B cell (primary cell): ENCODE results near the gene COQ10B. TPM values are rescaled to one million over a fixed set of nuclear protein-coding genes. Genes with fewer than 3 reads are reported as not detected.

Experiments used
- ATAC-seq: fragments of 200-7000 bp; cut with Tn5 transposase; one replicate; pipeline ENCODE4 v1.10.0; 2021; ENCODE audit warnings: low read depth, mild to moderate bottlenecking, moderate number of reproducible peaks, moderate library complexity
- CTCF ChIA-PET: fragments of 350-600 bp; sonication (Branson Sonifier 250); formaldehyde crosslinking; loops from one replicate; lab custom pipeline; 2021; ENCODE audit warnings: antibody characterized with exemption, inconsistent platforms; lab: Charles Lee
- POLR2A ChIA-PET: fragments of 350-600 bp; sonication (Branson Sonifier 250); formaldehyde crosslinking; loops from one replicate; lab custom pipeline; 2021; ENCODE audit warnings: antibody characterized with exemption; lab: Charles Lee
- DNase-seq: peaks from one replicate; pipeline ENCODE4 v3.0.0; 2013
- H2AFZ ChIP-seq: 2 replicates; pipeline ENCODE4 v1.6.1; 2012; ENCODE audit warnings: mild to moderate bottlenecking, low read depth, low read length; ENCODE audit not compliant: insufficient read depth, poor library complexity, severe bottlenecking
- H3K27ac ChIP-seq, 2 donors: 1 replicate in 1 of 2; 2 replicates in 1 of 2; pipeline ENCODE4 v1.5.1; 2012 to 2013; ENCODE audit warnings: low read length in 2 of 2, mild to moderate bottlenecking in 2 of 2, moderate library complexity in 1 of 2
- H3K27me3 ChIP-seq, 4 experiments: fragments of 200-600 bp in 1 of 4; sonication (generic) in 1 of 4; replicated peaks in 1 of 4; 1 replicate in 2 of 4; 2 replicates in 2 of 4; pipeline versions ENCODE4 v1.6.1 to v1.7.0; 2013 to 2016; ENCODE audit warnings: low read length in 3 of 4, mild to moderate bottlenecking in 2 of 4, mixed read lengths in 1 of 4, moderate library complexity in 1 of 4; ENCODE audit not compliant: insufficient read depth in 4 of 4, control insufficient read depth in 3 of 4; ENCODE audit errors: control extremely low read depth in 1 of 4
- H3K36me3 ChIP-seq, 2 experiments: replicated peaks in 1 of 2; 1 replicate in 1 of 2; 2 replicates in 1 of 2; pipeline versions ENCODE4 v1.6.1 to v1.7.1; 2013; ENCODE audit warnings: low read length in 1 of 2; ENCODE audit not compliant: insufficient read depth in 2 of 2, control insufficient read depth in 1 of 2; ENCODE audit errors: control extremely low read depth in 1 of 2, extremely low read depth in 1 of 2
- H3K4me1 ChIP-seq, 2 donors: fragments of 200-600 bp in 1 of 2; sonication (generic) in 1 of 2; 1 replicate in 1 of 2; 2 replicates in 1 of 2; pipeline versions ENCODE4 v1.5.1 to v1.6.1; 2013 to 2017; ENCODE audit warnings: low read length in 2 of 2; ENCODE audit not compliant: control insufficient read depth in 2 of 2, insufficient read depth in 2 of 2
- H3K4me2 ChIP-seq: replicated peaks from 2 replicates; pipeline ENCODE3; 2012; ENCODE audit warnings: mild to moderate bottlenecking, low read depth, low read length; ENCODE audit not compliant: poor library complexity, severe bottlenecking
- H3K4me3 ChIP-seq, 5 experiments: fragments of 200-600 bp in 1 of 5; sonication (generic) in 1 of 5; 1 replicate in 3 of 5; 2 replicates in 2 of 5; pipeline versions ENCODE4 v1.5.1 to v1.7.0; 2011 to 2016; ENCODE audit warnings: low read length in 4 of 5, mild to moderate bottlenecking in 4 of 5, low read depth in 2 of 5, control low read depth in 1 of 5, moderate library complexity in 1 of 5; ENCODE audit not compliant: insufficient read depth in 1 of 5; ENCODE audit errors: control extremely low read depth in 1 of 5, extremely low read depth in 1 of 5
- H3K79me2 ChIP-seq: fragments of 200-600 bp; sonication (generic); one replicate; pipeline ENCODE4 v1.6.0; 2016; ENCODE audit warnings: low read length; ENCODE audit not compliant: control insufficient read depth, insufficient read depth
- H3K9ac ChIP-seq: fragments of 200-600 bp; sonication (generic); 2 replicates; pipeline ENCODE4 v1.6.1; 2017; ENCODE audit warnings: mild to moderate bottlenecking, low read length, moderate library complexity
- H3K9me3 ChIP-seq, 3 donors: one replicate each; pipeline versions ENCODE4 v1.6.1 to v1.7.1; 2013; ENCODE audit warnings: low read length in 2 of 3; ENCODE audit not compliant: control insufficient read depth in 2 of 3, insufficient read depth in 1 of 3; ENCODE audit errors: control extremely low read depth in 1 of 3
- H4K20me1 ChIP-seq: 2 replicates; pipeline ENCODE4 v1.6.0; 2012; ENCODE audit warnings: mild to moderate bottlenecking, low read length; ENCODE audit not compliant: insufficient read depth, control insufficient read depth, poor library complexity, severe bottlenecking
- H3K27ac Mint-ChIP-seq: one replicate; pipeline ENCODE4 v1.8.0; 2021; ENCODE audit warnings: mixed read lengths
- H3K27me3 Mint-ChIP-seq: one replicate; pipeline ENCODE4 v1.8.0; 2021; ENCODE audit warnings: mixed read lengths
- H3K4me1 Mint-ChIP-seq: one replicate; pipeline ENCODE4 v1.8.0; 2021; ENCODE audit warnings: mixed read lengths
- H3K4me3 Mint-ChIP-seq: one replicate; pipeline ENCODE4 v1.8.0; 2021; ENCODE audit warnings: mixed read lengths
- H3K9me3 Mint-ChIP-seq: one replicate; pipeline ENCODE4 v1.8.0; 2022; ENCODE audit warnings: mixed read lengths; ENCODE audit not compliant: insufficient read depth
- CTCF ChIP-seq: fragments of 200-600 bp; IDR thresholded peaks from one replicate; pipeline ENCODE4 v1.8.0; 2022; ENCODE audit warnings: antibody characterized with exemption, mild to moderate bottlenecking
- EZH2 ChIP-seq: IDR thresholded peaks from 2 replicates; pipeline ENCODE4 v1.6.1; 2012; ENCODE audit warnings: borderline replicate concordance, low read depth, mild to moderate bottlenecking, moderate library complexity, low read length; ENCODE audit not compliant: insufficient read depth, poor library complexity, severe bottlenecking
- WGBS: methylation state at CpG from one replicate; pipeline ENCODE4 v1.1.5; 2013; ENCODE audit warnings: missing lambda C conversion rate; ENCODE audit not compliant: insufficient coverage; 5-methylcytosine and 5-hydroxymethylcytosine counted together
- intact Hi-C: fragments of 100-400 bp; cut with micrococcal nuclease; formaldehyde crosslinking; loops from one replicate; pipeline ENCODE4 v1.10.0; 2022
- polyA plus RNA-seq: library from polyadenylated mRNA; depleted of rRNA; stranded (reverse); fragments of >200 nt; gene quantifications from 2 replicates; pipeline ENCODE4 v1.2.3, GENCODE V29; 2012
- total RNA-seq, 2 donors: library from RNA; stranded (reverse); fragments of 120-200 nt in 1 of 2; gene quantifications; 1 replicate in 1 of 2; 2 replicates in 1 of 2; pipeline versions ENCODE4 v1.2.3 to v1.2.4, GENCODE V29; 2013 to 2022

Gene COQ10B
- total and polyA plus RNA-seq, 2 donors (not counting 1 experiment from before 2014, with no cell fraction given): 5.8 to 29.1 TPM

- H3K36me3 ChIP-seq: peaks cover 8 to 66% of the 10 kb centered on the region in 2 experiments
- CTCF ChIA-PET: no interaction called here
These were observed 10.8 kb downstream of the COQ10B start for GRCh38 chr2:197464175-197464574.

GRCh38 chr2:197472166-197472565, 18.8 kb downstream of the COQ10B start:
- Mint-ChIP-seq H3K4me3 (no peak overlapping the region), H3K27ac (no peak overlapping the region)

More at GRCh38 chr2:197464175-197464574, 10.8 kb downstream of the COQ10B start:
- no peaks in the 10 kb centered on the region for H3K4me1 ChIP-seq
- DNase-seq (no peak), ATAC-seq (no peak)
- Mint-ChIP-seq H3K9me3 (no peaks in the 10 kb centered on the region), H3K27me3 (no peaks in the 10 kb centered on the region), H3K4me3 (no peak overlapping the region), H3K27ac (no peak overlapping the region), H3K4me1 (peaks cover 3% of the 10 kb centered on the region)
- H3K27ac ChIP-seq: no peak overlapping the region
- H3K27me3 ChIP-seq: no peaks in the 10 kb centered on the region
- no peak overlapping the region for H3K4me2 ChIP-seq
- TF ChIP-seq EZH2 (no peak), CTCF (no peak)
- peaks cover 51% of the 10 kb centered on the region for H3K79me2 ChIP-seq
- POLR2A ChIA-PET: interaction anchor here (0.7 kb wide), 1 partner anchor 413 kb away, joined by 5 read pairs; no protein-coding TSS in a partner anchor
- H3K9ac ChIP-seq: no peak overlapping the region
- no peaks in the 10 kb centered on the region for H3K9me3 ChIP-seq
- peaks cover 24% of the 10 kb centered on the region for H4K20me1 ChIP-seq
- WGBS: 100% methylated on average over 1 of the region's 1 CpG
- H3K4me3 ChIP-seq: no peak overlapping the region
- intact Hi-C loops: no loop called here
- no peak overlapping the region for H2AFZ ChIP-seq

More at GRCh38 chr2:197472166-197472565, 18.8 kb downstream of the COQ10B start:
- ChIA-PET CTCF (no interaction called here), POLR2A (interaction anchor here (0.7 kb wide), 1 partner anchor 76 kb away, joined by 3 read pairs; no protein-coding TSS in a partner anchor)
- Mint-ChIP-seq H3K4me1 (no peaks in the 10 kb centered on the region), H3K9me3 (no peaks in the 10 kb centered on the region), H3K27me3 (no peaks in the 10 kb centered on the region)
- no peaks in the 10 kb centered on the region for H3K27me3 ChIP-seq
- H3K4me3 ChIP-seq: no peak overlapping the region
- 100% methylated on average over 4 of the region's 5 CpGs for WGBS
- DNase-seq (no peak), ATAC-seq (no peak)
- H2AFZ ChIP-seq: no peak overlapping the region
- peaks cover 10 to 61% of the 10 kb centered on the region in 2 experiments for H3K36me3 ChIP-seq
- H3K9me3 ChIP-seq: no peaks in the 10 kb centered on the region
- TF ChIP-seq CTCF (no peak), EZH2 (no peak)
- H3K79me2 ChIP-seq: peaks cover 10% of the 10 kb centered on the region
- no peak overlapping the region for H3K27ac ChIP-seq
- intact Hi-C loops: no loop called here
- no peaks in the 10 kb centered on the region for H4K20me1 ChIP-seq
- H3K4me1 ChIP-seq: no peaks in the 10 kb centered on the region
- H3K9ac ChIP-seq: no peak overlapping the region
- H3K4me2 ChIP-seq: no peak overlapping the region
